ENCODE measurements around the gene BCLAF3. TPM values are rescaled to one million over a fixed set of nuclear protein-coding genes. Genes with fewer than 3 reads are reported as not detected.
A peak's percentile ranks its signal among the peaks of the same experiment; 100 is the strongest.

BCLAF3 gene
- total RNA-seq, 1 experiment from 2014 or later = 7.9 TPM

GRCh38 chrX:20005883-20006282 lies 15.0 kb upstream of the BCLAF3 start:
- POLR2A ChIA-PET (ENCODE audit: unreplicated experiment) = no interaction called here
- Histone ChIP-seq H3K9me3 (ENCODE audit: insufficient read depth, low read depth) (no peaks in the 10 kb centered on the region), H3K79me2 (ENCODE audit: low read depth) (no peaks in the 10 kb centered on the region), H3K4me3 (no peak overlapping the region), H3K9me2 (ENCODE audit: insufficient read depth) (no peaks in the 10 kb centered on the region), H2AFZ (no peak overlapping the region), H4K20me1 (ENCODE audit: insufficient read depth) (no peaks in the 10 kb centered on the region), H3K27ac (no peak overlapping the region), H3K27me3 (ENCODE audit: insufficient read depth, low read depth) (no peaks in the 10 kb centered on the region), H3K4me2 (no peak overlapping the region), H3K4me1 (replicated peaks; ENCODE audit: insufficient read depth) (no peaks in the 10 kb centered on the region), H3F3A (ENCODE audit: insufficient read depth, low read depth) (no peaks in the 10 kb centered on the region), H3K36me3 (ENCODE audit: low read depth) (no peaks in the 10 kb centered on the region)
- intact Hi-C loops (cut with micrococcal nuclease; ENCODE audit: unreplicated experiment) = no loop called here
- no TSS peak for BruUV-seq (replicated peaks)
- CTCF ChIA-PET = no interaction called here
- TF ChIP-seq EZH2 (IDR thresholded peaks at IDR 0.05; ENCODE audit: low read depth) (no peak), CTCF (conservative IDR thresholded peaks at IDR 0.05) (no peak)
- no peak for DNase-seq

- ChIA-PET POLR2A (ENCODE audit: unreplicated experiment) (no interaction called here), CTCF (no interaction called here)
- no peaks in the 10 kb centered on the region for H3K27me3 ChIP-seq (ENCODE audit: insufficient read depth, low read depth)
- H3K36me3 ChIP-seq (ENCODE audit: low read depth) = no peaks in the 10 kb centered on the region
- no peaks in the 10 kb centered on the region for H3K9me3 ChIP-seq (ENCODE audit: insufficient read depth, low read depth)
- H2AFZ ChIP-seq = no peak overlapping the region
- TF ChIP-seq CTCF (conservative IDR thresholded peaks at IDR 0.05) = no peak
- no peak for TF ChIP-seq EZH2 (IDR thresholded peaks at IDR 0.05; ENCODE audit: low read depth)
- no TSS peak for BruUV-seq (replicated peaks)
- H3K79me2 ChIP-seq (ENCODE audit: low read depth) = no peaks in the 10 kb centered on the region
- H3K4me1 ChIP-seq (replicated peaks; ENCODE audit: insufficient read depth) = no peaks in the 10 kb centered on the region
- no peak overlapping the region for H3K4me3 ChIP-seq
- H3F3A ChIP-seq (ENCODE audit: insufficient read depth, low read depth) = no peaks in the 10 kb centered on the region
- intact Hi-C loops (cut with micrococcal nuclease; ENCODE audit: unreplicated experiment) = no loop called here
- no peaks in the 10 kb centered on the region for H4K20me1 ChIP-seq (ENCODE audit: insufficient read depth)
- H3K4me2 ChIP-seq = no peak overlapping the region
- H3K27ac ChIP-seq = no peak overlapping the region
- DNase-seq = no peak
- no peaks in the 10 kb centered on the region for H3K9me2 ChIP-seq (ENCODE audit: insufficient read depth)
These were observed 10.7 kb upstream of the BCLAF3 start for GRCh38 chrX:20001588-20001987.

DNA sequence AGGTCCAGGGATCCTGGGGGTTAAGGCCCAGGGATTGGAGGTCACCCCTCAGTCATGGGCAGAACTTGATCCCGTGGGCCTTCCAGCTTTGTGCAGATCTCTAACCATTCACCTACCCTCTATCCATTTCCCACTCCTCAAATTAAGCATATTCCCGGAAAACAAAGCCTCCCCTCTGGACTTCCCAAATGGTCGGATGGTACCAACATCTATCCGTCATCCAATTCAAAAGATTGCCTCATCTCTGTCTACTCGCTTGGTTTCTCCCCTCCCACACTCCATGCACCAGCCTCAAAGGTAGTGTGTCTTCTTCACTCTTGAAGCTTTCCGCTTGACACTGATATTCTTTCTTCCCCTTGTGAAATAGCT lies 473 bp upstream of the BCLAF3 start:
- Histone ChIP-seq H3F3A (ENCODE audit: insufficient read depth, low read depth) (no peaks in the 10 kb centered on the region), H4K20me1 (ENCODE audit: insufficient read depth) (no peaks in the 10 kb centered on the region), H3K9me3 (ENCODE audit: insufficient read depth, low read depth) (no peaks in the 10 kb centered on the region), H3K27me3 (ENCODE audit: insufficient read depth, low read depth) (no peaks in the 10 kb centered on the region), H2AFZ (peak overlapping the region; percentile 69; the same call in 1 of the 2 replicates), H3K4me2 (peak overlapping the region; percentile 70), H3K4me3 (peak overlapping the region; percentile 44; the same call in 1 of the 2 replicates), H3K4me1 (replicated peaks; ENCODE audit: insufficient read depth) (peaks cover 6% of the 10 kb centered on the region; the same call in 1 of the 2 replicates), H3K79me2 (ENCODE audit: low read depth) (peaks cover 14% of the 10 kb centered on the region), H3K27ac (no peak overlapping the region), H3K9me2 (ENCODE audit: insufficient read depth) (no peaks in the 10 kb centered on the region), H3K36me3 (ENCODE audit: low read depth) (no peaks in the 10 kb centered on the region)
- intact Hi-C loops (cut with micrococcal nuclease; ENCODE audit: unreplicated experiment) = loop anchor here (1.0 to 5.0 kb wide), 5 partner anchors 75 to 619 kb away; no protein-coding TSS in a partner anchor
- no peak for DNase-seq
- CTCF ChIA-PET = no interaction called here
- POLR2A ChIA-PET (ENCODE audit: unreplicated experiment) = no interaction called here
- TSS peak; percentile 57 for BruUV-seq (replicated peaks)
- TF ChIP-seq EZH2 (IDR thresholded peaks at IDR 0.05; ENCODE audit: low read depth) = no peak
- TF ChIP-seq CTCF (conservative IDR thresholded peaks at IDR 0.05) = peak; percentile 38; the same call in 1 of the 2 replicates

Data from PC-9 (cell line).